HG03060 (cell line): Measurements from ENCODE around the gene NRCAM.

Source experiments
- ATAC-seq: cut with Tn5 transposase; IDR thresholded peaks from one replicate; pipeline ENCODE4 v1.9.1; 2021; ENCODE audit warnings: low read depth, moderate number of reproducible peaks; ENCODE audit not compliant: unreplicated experiment

The NRCAM gene

GRCh38 chr7:108460964-108461363 lies 4.7 kb upstream of the NRCAM start:
- no peak for ATAC-seq

GRCh38 chr7:108459922-108460551 lies 3.8 kb upstream of the NRCAM start:
- ATAC-seq, result no peak

GRCh38 chr7:108457871-108458270 lies 1.6 kb upstream of the NRCAM start:
- ATAC-seq, result no peak

- ATAC-seq, result no peak
Observed at GRCh38 chr7:108456845-108457540, 757 bp upstream of the NRCAM start.

- no peak for ATAC-seq
Observed at GRCh38 chr7:108455551-108455997, 662 bp downstream of the NRCAM start.

GRCh38 chr7:108454674-108455550 lies 1.3 kb downstream of the NRCAM start:
- no peak for ATAC-seq

- ATAC-seq, result no peak
Observed at GRCh38 chr7:108454317-108454673, 1.9 kb downstream of the NRCAM start.

DNA sequence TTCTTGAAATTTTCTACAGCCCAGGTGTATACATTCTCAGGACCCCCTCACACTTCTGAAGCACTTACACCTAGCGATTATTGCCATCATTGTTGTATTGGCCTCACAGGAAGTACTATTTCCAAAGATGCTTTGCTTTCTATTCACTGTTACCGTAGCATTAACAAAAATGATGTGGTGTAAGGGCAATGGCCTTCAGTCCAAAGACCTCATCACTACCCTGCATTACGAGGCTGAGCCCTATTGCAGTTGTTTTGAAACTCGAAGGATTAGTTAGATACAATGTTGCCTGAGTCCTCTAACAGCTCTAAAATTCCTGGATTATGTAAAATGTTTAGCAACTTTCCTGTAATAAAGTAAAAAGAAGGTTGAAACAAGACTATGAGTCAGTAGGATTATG lies 2.9 kb downstream of the NRCAM start:
- ATAC-seq, result no peak

- ATAC-seq, result no peak
Observed at GRCh38 chr7:108452707-108453106, 3.5 kb downstream of the NRCAM start.

DNA sequence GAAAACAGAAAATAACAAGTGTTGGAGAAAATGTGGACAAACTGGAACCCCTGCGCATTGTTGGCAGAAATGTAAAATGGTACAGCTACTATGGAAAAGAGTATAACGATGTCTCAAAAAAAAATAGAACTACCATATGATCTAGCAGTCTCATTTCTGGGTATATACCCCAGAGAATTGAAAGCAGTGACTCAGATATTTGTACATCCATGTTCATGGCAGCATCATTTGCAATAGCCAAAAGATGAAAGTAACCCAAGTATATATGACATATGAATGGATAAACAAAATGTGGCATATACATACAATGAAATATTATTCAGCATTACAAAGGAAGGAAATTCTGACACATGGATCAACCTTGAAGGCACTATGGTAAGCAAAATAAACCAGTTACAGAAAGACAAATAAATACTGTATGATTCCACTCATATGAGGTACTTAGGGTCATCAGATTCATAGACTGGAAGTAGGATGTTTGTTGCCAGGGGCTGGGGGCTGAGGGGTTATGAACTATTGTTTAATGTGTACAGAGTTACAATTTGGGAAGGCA lies 4.9 kb downstream of the NRCAM start:
- no peak for ATAC-seq

DNA sequence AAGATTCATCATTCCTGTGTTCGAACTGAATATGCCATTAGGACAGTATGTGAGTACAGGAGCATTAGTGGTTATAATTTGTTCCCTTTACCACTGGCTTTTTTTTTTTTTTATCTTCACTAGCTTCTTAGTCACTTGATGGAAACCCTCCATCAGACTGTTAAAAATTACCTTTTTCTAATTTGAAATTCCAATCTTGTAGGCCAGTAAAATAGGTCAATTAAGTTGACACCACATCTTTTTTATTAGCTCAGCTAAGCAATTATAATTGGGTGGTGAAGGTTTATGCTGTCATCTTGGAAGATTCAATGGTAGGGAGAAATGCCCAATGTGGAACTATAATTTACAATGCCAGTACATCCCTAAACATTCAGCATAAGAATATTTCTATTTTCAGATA lies 6.1 kb downstream of the NRCAM start:
- ATAC-seq, result no peak

DNA sequence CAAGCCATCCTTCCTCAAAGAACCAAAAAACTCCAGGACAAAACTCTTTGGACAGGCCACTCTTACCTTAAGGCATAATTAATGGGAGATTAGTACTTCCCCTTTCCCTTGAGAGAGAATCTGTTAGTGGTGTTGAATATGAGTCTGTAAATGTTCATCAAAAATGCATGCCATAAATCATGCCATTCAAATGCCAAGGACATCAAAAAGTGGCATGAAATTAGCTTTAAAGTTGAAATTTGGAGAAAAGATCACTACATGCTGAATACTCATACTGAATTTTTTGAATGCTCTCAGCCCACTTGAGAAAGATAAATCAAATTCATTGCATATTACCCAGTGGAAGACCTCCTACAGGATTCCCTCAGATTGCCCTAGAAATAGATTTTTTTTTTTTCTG lies 6.7 kb downstream of the NRCAM start:
- ATAC-seq, result no peak

DNA sequence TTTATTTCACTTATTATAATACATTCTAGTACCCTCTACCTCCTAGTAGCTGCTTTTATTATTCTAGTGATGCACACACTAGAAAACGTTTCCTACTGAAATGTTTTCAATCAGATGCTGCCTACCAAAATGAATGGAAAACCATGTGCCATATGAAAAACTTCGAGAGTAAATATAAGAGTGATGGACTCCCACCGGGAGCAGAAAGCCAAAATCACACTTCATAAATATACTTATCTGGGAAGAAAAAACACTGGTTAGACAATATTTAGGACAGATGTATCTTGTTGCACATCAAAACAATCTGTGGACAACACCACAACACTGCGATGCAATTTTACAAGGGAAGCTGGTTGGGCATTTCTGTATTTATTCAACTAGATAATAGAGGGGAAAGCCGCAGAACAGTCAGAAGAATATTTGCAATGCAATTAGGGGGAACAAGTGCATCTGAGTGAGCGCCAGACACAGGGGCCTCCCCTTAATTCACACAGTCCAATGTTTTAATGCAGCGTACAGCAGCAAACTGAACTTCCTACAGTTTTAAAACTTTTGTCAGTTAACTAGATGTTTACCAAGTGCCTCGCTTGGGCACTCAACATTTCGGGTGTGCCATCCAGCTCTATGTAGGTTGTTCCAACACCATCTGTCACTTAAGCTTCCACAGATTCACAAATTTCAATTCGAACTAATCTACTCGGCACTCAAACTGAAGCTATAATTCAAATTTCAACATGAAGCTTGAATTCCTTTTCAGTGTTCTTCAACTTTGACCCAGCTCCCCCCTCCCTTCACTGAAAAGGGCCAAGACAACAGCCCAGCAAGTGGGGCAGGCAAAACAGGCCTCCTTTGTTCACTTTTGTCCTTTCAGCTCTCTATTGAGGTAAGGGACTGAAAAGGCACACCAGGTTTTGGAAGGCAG lies 7.4 kb downstream of the NRCAM start:
- ATAC-seq, result no peak

DNA sequence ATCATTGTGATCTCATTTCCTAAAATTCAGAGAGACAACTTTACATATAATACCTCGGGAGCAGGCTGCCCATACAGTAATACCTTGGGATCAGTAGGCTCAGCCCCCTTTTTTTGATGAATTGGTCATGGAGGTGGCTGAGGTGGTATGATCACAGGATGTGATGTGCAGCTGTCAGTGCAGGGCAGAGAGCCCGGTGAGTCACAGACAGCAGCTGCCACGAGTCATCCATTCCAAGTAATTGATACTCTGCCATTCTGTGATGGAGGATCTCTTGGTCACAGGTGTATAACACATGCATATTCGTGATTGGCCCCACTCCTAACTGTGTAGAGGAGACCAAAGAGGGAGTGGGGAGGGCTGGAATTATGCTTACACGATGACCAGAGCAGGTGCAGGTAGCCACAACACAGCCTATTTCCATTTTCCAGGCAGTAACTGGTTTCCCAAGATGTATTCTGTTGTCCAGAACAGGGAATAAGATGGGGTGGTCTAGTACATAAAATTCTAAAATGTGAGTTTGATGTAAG lies 14.1 kb downstream of the NRCAM start:
- ATAC-seq, result no peak

- no peak for ATAC-seq
Observed at GRCh38 chr7:108441392-108441955, 14.8 kb downstream of the NRCAM start.

DNA sequence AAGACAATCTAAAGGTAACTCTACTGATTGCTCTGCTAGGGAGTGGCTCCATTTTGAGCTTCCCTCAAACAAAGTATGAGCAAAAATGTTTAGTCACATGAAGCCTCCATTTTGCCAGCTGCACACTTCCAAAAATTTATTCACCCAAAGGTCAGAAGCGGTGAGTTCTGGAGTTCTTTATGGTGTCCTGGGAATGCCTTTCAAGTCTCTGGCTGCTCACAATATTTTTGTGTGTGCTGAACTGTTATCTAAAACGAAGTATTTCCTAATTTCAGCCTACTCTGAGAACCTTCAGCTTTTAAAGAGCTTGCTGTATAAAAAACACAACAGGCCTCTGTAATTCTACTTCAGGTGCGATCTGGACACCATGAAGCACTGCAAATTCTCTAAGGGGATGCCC lies 15.6 kb downstream of the NRCAM start:
- ATAC-seq, result no peak

- no peak for ATAC-seq
Observed at GRCh38 chr7:108436906-108437305, 19.3 kb downstream of the NRCAM start.

DNA sequence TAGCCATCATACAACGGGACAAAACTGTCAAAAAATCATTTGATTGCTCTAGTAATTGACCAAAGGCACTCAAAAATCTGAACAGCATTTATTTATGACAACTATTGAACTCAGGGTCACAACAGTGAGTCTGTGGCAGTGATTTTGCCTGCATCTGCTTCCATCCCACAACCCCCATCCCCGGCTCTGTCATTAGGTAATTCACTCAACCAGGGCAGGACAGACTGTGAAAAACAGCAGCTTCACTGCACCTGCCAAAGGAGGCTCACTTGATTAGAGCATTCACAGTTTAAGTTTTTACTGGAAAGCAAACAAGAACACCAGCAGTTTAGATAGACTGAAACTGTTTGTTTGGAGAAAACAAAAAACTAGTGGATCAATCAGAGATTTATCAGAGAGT lies 22.2 kb downstream of the NRCAM start:
- no peak for ATAC-seq

GRCh38 chr7:108431099-108431498 lies 25.1 kb downstream of the NRCAM start:
- no peak for ATAC-seq

DNA sequence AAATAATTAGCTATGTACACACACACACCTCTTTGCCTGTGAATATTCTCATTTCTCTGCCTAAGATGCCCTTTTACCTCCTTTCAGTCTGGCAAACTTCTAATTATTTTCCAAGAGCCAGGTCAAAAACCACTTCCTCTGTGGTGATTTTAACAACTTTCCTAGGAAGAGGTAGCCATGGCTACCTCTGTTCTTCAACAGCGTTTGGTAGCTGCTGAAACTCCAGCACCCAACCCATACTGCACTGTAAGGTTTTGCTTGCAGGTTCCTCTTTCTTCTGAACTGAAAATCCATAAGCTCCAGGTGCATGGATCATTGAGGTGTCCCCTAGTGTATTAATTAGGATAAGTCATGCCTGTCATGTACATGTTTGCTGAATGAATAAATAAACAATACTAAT lies 25.6 kb downstream of the NRCAM start:
- ATAC-seq, result no peak
